Hair follicular keratinocyte (primary cell): Measurements from ENCODE around the gene ARL5B. TPM values are rescaled to one million over a fixed set of nuclear protein-coding genes. Genes with fewer than 3 reads are reported as not detected.

Source experiments
- total RNA-seq: library from RNA; depleted of rRNA; stranded (reverse); fragments of >200 nt; gene quantifications from 2 replicates; pipeline ENCODE4 v1.2.3, GENCODE V29; 2015

Gene ARL5B, protein sequence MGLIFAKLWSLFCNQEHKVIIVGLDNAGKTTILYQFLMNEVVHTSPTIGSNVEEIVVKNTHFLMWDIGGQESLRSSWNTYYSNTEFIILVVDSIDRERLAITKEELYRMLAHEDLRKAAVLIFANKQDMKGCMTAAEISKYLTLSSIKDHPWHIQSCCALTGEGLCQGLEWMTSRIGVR
- total RNA-seq, result 8.1 and 10.1 TPM in 2 replicates

GRCh38 chr10:18659125-18659818, at the start of gene ARL5B:
ARL5B (plus strand) TSS chr10:18659431; CDS start chr10:18659638, 207 bp downstream.

DNA sequence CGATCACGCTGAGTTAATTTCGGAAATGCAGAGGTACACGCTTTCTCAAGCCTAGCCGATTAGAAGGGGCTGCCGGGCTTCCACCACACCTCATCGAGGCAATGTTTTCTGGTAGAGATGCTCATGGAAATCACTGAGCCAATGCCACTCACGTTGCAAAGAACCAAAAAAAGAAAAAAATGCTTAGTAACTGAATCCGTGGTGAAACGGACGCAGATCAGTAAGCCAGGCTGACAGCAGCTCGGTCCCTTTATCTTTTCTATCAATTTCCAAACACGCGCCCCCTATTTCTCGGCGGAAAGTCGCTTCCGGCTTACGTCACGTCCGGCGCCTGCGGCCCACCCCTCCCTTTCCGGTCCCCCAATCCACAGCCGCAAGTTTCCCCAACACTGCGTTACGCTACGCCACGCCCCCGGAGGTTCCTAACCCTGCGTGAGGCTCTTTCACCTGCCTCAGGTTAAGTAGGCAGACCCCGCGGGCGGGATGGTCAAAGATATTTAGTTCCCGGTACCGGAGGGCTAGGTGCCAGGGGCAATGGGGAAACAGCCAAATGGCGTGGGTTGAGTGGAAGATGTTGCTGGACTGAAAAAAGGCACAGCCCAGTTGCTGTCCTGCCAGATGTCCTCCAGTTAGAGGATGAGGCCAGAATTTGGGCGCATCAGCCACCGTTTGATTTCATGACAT, 7.8 kb upstream of the ARL5B start, which contains the start of gene NSUN6:
TSS of gene NSUN6 (minus strand) at position 264 of the 684 bp plus-strand sequence. CDS start 384 bp downstream, outside the sequence.

Other genes starting within 250 kb of the ARL5B start
- 5.4 and 7.7 TPM in 2 replicates for gene NSUN6, start 7.8 kb upstream of the ARL5B start, total RNA-seq